HPDE6-E6E7 (cell line): ENCODE results near the gene CRTC1.

Experiments used
- DNase-seq: peaks from one replicate; pipeline ENCODE4 v3.0.0; 2011; ENCODE audit warnings: missing footprints; ENCODE audit errors: extremely low spot score

CRTC1 gene

DNA sequence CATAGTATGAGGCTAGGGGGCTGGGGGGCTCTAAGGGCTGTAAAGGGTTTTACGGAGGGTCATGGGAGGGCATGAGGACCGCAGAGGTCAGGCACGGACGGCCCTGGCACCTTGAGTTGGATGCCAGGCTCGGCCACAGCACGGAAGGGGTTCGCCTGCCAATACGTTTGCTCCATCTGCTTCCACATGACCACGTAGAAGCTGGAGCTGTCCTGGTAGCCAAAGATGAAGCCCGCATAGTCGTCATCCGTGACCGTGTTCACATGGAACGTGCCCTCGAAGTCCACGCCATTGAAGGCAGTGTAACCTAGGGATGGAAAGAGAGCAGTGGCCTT is 101.3 kb downstream of the CRTC1 start:
- no peak for DNase-seq

DNA sequence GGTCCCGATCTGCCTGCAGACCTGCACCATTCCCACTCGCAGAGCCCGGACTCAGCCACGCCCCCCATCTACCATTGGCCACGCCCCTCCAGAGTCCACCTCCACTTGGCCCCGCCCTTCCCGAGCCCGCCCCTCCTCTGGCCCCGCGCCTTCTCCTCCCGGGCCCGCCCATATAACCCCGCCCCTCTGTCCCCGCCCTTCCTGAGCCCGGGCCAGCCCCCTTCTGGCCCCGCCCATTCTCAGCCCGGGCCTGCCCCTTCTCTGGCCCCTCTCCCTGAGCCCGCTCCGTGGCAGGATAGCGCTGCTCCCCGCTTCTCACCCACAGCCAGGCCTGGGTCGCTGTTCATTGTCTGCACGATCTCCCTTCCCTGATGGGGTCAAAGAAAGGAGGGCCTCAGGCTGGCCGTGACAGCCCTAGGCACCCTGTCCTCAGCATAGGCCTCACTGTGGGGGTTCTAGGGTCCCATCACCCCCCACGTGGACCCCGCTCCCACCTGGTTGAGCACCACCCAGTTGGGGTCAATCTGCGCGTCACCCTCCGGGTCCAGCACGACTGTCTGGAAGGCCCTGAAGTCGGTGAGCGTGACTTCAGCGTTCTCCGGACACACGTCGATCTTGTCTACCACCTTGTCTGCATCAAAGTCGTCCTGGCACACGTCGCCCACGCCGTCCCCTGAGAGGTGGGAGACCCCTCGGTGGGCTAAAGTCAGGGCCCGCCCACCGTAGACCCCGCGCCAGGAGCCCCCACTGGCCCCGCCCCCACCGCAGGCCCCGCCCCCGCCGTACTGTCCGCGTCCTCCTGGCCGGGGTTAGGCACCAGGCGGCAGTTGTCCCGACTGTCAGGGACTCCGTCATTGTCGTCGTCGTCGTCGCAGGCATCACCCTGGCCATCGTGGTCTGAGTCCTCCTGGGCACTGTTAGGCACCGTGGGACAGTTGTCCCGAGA is 102.0 kb downstream of the CRTC1 start:
- no peak for DNase-seq

DNA sequence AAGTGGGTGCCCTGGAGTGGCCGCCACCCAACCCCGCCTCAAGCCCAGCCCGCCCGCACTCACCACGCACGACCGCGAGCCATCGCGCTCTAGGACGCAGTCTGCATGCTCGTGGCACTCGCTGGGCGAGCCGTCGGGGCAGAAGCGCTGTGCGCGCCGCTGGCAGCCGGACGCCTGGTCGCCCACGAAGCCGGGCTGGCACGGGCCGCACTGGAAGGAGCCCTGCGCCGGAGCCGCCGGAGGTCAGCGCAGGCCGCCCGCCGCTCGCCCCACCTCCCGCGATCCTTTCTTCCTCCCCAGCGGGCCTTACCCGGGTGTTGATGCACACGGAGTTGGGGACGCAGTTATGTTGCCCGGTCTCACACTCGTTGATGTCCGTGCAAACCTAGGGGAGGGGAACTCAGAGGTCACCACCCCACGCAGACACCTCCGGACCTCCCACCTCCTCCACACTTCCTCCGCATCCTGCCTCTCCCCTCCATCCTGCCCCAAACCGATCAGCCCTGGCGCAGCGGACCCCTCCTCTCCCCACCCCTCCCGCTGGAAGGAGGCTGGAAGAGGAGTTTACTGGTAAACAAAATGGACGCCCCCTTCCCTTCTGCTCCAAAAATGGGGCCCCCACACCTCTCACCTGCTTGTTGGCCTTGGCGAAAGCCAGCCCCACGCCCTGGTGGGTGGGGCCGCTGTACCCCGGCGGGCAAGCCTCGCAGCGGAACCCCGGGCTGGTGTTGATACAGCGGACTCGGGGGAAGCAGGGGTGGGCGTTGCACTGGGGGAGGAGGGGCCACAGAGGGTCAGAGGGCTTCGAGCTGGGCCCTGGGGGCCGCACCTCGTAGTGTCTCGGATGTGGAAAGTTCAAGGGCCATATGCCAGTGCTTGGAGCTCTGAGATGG is 105.3 kb downstream of the CRTC1 start:
- DNase-seq: no peak

DNA sequence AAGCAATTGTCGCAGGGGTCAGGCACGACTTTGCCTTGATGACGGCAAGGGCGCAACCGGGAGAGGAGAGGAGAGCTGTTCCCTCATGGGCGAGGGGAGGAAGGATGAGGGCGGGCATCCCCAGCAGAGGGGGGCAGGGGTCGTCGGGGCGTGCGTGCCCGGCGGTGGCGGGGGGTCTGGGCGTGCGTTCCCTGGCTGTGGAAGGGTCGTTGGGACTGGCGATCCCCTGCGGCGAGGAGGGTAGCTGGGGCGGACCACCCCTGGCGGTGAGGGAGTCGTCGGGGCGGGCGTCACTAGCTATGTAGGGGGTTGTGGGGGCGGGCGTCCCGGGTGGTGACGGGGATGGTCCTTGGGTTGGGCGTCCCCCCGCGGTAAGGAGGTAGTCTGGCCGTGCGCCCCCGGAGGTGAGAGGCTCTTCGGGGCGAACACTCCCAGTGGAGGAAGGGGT is 106.0 kb downstream of the CRTC1 start:
- DNase-seq: no peak

DNA sequence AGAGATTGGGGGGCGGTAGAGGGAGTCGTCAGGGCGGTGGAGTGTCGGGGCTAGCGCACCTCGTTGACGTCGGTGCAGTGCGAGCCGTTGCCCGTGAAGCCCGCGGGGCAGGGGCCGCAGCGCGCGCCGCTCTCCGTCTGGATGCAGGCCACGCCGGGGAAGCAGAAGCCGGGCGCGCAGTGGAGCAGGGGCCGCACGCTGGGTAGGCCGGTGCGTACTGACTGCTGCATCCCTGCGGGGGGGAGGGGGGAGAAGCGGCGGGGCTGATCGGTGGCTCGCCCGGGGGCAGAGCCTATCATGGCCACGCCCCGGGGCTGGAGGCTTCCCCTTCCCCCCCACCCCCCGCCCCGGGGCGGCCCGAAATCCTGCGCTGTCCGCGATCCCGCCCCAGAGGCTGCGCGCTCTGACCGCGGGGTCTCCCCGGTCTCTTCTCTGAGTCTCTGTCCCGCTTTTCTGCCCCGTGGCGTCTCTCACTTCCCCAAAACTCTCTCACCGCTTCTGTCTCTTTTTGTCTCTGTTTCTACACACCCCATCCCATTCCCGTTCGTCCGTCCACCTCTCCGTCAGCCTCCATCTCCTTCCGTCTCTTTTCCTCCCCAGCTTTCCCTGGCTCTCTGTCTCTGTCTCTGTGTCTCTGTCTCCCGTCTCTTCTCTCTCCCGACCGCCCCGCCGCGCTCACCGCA is 106.5 kb downstream of the CRTC1 start:
- no peak for DNase-seq

DNA sequence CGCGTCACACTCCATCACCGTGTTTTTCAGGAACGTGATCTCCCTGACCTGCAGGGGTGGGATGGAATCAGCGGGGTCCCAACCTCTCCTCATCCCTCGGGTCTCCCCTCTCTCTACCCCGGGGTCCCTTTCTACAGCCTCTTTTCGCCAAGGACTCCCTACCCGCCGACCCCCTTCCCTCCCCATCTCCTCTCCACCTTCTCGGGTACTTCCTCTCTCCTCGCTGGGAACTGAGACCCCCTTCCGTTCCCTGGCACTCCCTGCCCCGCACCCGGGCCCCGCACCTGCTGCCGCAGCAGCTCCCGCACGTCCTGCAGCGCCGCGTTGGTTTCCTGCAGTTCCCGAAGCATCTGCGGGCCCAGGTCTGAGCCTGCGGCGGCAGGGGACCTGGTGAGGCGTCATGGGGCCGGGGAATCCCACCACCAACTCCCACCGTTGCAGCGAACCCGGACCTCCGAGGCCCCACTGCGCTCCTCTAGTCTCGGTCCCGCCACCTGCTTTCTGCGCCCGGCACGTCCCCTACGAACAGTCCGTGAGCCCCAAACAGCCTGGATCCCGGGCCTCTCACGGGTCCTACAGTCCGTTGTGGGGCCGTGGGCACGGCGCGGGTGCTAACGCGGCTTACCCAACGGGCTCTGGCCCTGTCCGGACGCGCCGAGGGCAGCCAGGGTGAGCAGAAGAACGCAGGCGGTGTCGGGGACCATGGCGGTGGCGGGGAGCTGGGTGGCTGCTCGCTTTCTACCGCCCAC is 107.3 kb downstream of the CRTC1 start, which contains the start of gene COMP:
Gene COMP (minus strand): TSS at position 740 of the 749 bp plus-strand sequence. CDS start 36 bp downstream, at position 704.
- DNase-seq: no peak

DNA sequence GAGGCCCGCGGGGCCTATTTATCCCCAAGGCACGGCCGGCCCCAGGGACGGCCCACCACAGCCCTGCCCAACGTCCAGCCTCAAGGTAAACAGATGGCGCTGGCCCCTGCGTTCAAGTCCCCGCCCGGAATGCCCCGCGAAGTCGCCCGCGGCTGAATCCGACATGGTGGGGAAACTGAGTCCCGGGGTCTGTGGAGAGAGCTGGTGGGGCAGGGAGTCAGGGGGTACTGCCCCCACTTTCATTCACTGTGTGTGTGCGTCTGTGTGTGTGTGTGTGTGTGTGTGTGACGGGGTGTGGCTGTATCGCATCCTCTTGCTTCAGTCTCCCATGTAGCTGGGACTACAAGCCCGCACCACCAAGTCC is 107.8 kb downstream of the CRTC1 start:
- DNase-seq: no peak

DNA sequence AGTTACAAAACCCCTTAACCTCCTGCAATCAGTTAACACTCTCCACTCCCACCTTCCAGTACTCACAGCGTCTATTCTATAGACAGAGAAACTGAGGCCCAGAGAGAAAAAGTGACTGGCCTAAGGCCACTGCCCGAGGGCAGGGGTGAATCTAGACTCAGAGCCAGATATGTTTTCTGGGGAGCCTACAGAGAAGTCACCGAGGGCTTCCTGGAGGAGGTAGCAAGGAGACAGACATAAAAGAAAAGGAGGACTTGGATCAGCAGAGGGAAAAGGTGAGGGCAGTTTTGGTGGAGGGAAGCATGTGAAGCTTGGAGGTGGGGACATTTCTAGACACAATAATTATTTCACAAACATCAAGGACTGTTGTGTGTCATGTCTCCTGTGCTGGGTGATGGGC is 109.2 kb downstream of the CRTC1 start:
- DNase-seq: no peak

DNA sequence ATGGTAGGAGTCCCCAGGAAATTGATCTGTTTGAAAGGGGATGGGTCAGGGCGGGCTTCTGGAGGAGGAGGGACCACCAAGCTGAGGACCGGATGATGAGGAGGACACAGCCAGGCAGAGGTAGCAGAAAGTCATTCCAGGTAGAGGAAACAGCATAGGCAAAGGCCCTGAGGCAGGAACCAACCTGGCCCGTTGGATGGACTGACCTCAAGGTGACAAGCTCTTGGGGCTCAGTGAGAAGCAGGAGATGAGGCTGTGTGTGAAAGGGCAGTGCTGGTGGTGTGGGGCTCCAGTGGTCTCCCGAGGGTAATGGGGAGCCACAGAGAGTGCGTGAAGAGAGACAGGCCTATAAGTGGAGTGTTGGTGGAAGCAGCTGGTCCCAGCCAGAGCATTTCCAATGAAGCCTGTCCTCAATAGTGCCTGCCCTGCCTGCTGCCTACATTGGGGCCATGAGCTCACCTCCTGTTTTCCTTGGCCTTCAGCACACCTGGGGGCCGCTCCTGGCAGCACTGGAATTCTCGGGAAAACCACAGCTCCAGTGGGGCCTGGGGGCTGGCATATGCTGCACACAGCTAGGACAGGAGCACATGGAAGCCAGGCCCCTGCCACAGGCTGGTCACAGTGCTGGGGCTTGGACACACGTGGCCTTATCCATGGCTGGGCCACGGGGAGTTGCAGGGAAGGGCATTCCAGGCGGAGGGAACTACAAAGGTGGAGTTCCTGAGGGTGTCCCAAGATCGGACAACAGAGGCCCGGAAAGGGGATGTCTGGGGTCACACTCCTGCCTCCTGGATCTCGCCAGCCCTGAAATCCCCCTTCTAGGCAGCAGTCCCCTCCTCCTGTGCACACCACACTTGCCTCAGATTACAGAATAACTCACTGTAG is 109.9 kb downstream of the CRTC1 start:
- DNase-seq: no peak

DNA sequence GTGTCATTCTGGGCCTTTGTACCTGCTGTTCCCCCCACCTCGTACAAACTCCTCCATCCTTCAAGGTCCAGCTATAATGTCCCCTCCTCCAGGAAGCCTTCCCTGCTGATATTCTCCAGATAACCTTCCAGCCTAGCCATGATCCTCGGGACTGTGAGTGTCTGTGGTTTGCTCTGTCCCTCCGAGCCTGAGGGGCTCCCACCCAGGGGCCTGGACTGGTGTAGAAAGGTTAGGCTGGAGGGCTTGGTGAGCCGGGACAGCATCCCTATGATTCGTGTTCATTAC is 110.5 kb downstream of the CRTC1 start:
- no peak for DNase-seq

DNA sequence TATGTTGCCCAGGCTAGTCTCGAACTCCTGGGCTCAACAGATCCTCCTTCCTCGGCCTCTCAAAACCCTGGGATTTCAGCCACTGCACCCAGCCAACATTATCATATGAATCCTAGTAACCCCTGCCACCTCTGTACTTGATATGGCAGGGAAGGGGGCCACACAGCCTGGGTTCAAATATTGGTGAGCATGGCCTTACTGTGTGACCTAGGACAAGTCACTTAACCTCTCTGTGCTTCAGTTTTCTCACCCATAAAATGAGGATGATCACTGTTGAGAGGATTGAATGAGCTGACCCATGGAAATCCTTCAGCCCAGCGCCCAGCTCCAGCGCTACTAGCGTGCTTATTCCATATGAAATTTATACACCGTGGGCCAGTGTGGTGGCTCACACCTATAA is 111.2 kb downstream of the CRTC1 start:
- no peak for DNase-seq

DNA sequence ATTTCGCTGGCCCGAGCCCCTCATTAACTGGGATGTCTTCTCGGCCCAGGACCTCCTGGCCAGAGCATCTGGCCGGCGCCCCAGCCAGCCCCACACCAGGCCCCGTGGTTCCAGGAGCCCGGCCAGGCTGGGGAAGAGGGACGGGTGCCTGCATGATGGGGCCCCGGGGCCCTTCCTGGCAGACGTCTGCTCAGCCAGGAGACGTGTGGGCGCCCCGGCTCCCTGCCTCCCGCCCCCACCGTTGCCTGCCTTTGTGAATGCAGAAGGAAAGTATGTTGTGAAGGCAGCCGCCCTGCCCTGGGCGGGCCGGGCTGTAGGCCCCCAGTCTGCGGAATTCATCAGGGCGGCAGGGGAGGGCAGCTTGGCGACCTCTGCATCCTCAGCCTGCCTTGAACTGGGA is 112.1 kb downstream of the CRTC1 start:
- DNase-seq: no peak

DNA sequence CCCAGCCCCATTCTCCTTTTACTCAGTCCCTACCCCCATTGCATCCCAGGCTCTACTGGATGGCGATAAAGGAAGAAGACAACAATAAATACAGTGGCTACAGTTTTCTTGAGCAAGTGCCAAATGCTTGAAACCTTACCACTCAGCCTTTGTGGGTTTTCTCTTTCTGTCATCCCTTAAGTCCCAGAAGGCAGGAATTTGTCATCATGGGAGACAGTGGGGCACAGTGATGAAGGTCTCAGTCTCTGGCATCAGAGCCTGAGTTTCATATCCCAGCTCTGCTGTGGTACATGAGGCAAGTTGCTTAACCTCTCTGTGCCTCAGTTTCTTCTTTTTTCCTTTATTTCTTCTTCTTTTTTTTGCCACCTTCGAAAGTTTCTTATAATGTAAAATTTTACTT is 112.8 kb downstream of the CRTC1 start:
- no peak for DNase-seq

DNA sequence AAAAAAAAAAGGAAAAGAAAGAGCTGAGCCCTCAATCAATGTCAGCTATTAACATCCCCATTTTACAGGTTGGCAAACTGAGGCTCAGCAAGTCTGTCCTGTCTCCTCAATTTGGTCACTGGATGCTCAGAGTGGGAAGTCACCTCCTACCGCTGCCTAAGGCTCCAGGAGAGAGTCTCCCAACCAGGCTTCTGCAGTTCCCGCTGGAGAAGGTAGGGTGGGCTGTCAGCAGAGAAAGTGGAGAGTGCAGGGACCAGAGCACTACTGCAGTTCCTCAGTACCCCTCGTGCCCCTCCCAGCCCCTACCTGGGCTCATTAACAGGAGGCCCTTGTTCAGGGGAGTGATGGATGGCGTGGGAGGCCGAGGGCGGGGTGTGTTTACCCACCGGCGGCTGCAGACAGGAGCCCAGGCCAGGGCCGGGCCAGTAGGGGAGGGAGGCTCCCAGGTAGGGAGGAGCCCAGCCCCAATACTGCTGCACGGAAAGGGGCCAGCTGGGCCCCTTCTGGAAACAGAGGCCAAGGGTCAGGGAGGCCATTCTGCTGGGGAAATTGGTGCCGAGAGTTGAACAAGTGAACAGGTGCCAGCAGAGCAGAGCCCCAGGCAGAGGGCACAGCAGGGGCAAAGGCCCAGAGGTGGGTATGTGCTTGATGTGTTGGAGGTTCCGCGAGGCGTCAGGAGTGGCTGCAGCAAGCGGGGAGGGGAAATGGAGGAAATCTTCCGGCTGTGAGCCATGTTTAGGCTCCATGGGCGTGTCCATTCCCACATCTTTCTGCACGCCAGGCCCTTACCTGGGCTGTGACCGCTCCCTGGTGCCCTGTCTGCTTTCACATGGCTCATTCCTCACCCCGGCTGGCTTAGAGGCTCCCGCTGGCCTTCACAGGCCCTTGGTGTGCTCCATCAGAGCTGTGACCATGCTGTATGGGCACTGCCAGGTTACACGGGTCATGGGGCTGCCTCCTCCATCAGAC is 115.2 kb downstream of the CRTC1 start:
- DNase-seq: no peak

DNA sequence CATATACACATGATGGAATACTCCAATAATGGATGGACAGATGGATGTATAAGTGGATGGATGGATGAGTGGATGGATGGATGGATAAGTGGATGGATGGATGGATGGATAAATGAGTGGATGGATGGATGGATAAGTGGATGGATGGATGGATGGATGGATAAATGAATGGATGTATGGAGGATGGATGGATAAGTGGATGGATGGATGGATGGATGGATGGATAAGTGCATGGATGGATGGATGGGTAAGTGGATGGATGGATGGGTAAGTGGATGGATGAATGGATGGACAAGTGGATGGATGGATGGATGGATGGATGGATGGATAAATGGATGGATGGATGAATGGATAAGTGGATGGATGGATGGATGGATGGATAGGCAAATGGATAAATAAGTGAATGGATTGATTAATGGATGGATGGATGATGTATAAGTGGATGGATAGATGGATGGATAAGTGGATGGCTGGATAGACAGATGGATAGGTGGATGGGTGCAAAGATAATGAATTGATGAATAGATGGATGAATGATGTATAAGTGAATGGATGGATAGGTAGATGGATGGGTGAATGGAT is 116.0 kb downstream of the CRTC1 start:
- no peak for DNase-seq

DNA sequence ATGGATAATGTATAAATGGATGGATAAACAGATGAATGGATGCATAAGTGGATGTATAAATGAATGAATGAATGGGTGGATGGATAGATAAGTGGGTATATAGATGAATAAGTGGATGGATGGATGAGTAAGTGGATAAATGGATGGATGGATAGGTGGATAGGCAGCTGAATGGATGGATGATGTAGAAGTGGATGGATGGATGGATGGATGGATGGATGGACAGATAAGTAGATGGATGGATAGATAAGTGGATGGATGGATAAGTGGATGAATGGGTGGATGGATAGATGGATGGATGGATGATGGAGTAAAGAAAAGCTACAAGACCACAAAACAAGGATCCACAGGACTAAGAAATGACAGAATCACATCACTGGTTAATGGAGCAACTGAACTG is 116.6 kb downstream of the CRTC1 start:
- no peak for DNase-seq

DNA sequence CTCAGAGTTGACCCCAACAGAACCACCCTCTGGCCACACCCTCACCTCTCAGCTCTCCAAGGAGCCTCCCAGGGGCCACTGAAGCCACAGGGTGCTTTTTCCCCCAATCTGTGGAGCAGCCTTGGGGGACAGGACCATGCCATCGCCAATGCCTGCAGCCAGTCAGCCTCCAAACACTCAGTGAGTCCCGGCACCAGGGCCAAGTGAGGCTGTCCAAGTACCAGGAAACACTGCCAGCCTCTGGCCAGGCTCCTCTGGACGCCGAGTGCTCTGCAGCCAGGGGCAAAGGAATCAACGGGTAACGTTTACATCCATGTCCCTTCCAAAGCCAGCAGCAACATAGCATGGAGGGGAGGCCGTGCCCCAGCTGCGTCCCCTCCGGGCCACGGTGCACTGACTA is 117.2 kb downstream of the CRTC1 start:
- DNase-seq: no peak

DNA sequence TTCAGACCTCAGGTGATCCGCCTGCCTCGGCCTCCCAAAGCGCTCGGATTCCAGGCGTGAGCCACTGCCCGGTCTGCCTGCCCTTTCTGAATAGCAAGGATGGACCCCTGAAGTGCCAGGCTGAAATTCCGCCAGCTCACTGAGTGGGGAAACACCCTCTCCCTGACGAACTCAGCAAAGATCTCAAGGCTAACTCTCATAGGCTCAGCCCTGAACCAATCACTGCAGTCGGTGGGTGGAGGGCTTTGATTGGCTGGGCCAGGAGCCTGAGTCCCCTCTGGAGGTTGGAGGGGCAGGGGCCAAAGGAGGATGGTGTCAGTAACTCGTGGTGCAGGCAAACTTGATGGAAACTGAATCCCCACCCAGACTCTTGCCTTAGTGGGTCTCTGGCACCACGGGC is 118.9 kb downstream of the CRTC1 start:
- no peak for DNase-seq

DNA sequence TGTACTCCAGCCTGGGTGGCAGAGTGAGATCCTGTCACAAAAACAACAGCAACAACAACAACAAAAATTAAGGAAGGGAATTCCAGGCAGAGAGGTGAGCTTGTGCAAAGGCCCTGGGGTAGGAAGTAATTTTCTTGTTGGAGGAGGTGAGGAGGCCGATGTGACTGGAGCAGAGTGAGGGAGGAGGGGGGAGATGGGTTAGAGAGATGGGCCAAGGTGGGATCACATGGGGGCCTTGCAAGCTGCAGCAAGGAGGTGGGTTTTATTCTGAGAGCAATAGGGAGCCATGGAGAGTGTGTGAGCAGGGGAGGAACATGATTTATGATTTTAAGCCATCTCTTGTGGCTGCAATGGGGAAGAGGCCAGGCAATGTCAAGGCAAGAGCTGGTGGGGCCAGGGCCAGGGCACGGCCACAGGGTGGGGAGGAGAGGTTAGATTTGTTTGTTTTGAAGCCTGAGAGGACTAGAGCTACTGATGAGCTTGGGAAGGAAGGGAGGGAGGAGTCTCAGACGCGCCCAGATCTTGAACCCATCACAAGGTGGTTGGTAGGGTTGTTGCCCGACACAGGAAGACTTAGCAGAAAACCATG is 120.2 kb downstream of the CRTC1 start:
- no peak for DNase-seq
